ENCODE results near the gene ITIH5. TPM values are rescaled to one million over a fixed set of nuclear protein-coding genes. Genes with fewer than 3 reads are reported as not detected.

The ITIH5 gene
- total RNA-seq, 1 experiment from 2014 or later: not detected

DNA sequence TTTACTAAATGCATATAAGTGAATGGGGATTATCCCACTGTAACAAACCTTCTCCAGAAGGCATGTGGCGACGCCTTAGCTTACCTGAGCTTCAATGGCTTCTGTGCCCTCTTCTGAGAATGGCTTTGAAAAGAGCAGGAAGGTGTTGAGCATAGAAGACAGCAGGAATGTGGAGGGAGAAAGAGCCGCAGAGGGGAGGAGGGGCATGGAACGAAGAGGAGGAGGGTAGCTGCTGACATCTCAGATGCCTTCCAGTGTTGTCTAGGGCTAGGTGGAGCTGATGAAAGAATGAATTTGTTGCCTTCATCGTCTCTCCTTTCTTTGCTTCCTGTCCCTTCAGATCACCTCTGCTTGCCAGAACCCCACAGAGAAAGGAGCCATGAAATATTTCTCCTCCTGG, 86.2 kb downstream of the ITIH5 start:
- Histone ChIP-seq H3K79me2 (ENCODE audit: low read length) (no peaks in the 10 kb centered on the region), H3K27ac (ENCODE audit: low read length) (no peak overlapping the region), H3K36me3 (ENCODE audit: insufficient read depth, low read length) (no peaks in the 10 kb centered on the region), H3K4me1 (ENCODE audit: low read length) (no peaks in the 10 kb centered on the region), H3K9me2 (replicated peaks; ENCODE audit: insufficient read depth, low read length) (no peaks in the 10 kb centered on the region), H3K9me3 (ENCODE audit: low read length) (no peaks in the 10 kb centered on the region), H2AFZ (ENCODE audit: low read length) (no peak overlapping the region), H3K4me2 (ENCODE audit: low read depth, low read length, poor library complexity, severe bottlenecking) (no peak overlapping the region), H4K20me1 (ENCODE audit: insufficient read depth, low read depth, low read length) (no peaks in the 10 kb centered on the region), H3K4me3 (ENCODE audit: low read length) (no peak overlapping the region), H3K9ac (ENCODE audit: low read length) (no peak overlapping the region), H3K27me3 (ENCODE audit: low read length) (no peaks in the 10 kb centered on the region)
- no peak for DNase-seq

DNA sequence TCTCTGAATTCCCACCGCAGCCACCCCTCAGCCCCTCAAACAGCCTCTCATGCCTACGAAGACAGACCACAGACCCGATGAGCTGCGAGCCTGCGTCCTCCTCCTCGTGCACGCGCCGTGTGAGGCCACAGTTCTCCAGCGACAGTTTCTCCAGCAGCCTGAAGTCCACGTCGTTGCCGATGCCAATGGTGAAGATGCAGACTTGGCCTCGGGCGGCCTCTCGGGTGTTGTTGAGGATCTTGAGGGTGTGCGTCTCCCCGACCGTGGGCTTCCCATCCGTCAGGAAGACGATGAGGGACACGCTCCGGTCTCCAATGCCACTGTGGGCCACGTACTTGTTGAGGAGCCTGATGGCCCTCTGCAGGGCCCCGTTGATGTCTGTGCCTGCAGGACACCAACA, 87.1 kb downstream of the ITIH5 start:
- Histone ChIP-seq H3K4me3 (ENCODE audit: low read length) (no peak overlapping the region), H2AFZ (ENCODE audit: low read length) (no peak overlapping the region), H3K36me3 (ENCODE audit: insufficient read depth, low read length) (no peaks in the 10 kb centered on the region), H3K27ac (ENCODE audit: low read length) (no peak overlapping the region), H3K9ac (ENCODE audit: low read length) (no peak overlapping the region), H3K9me3 (ENCODE audit: low read length) (no peaks in the 10 kb centered on the region), H3K27me3 (ENCODE audit: low read length) (no peaks in the 10 kb centered on the region), H3K9me2 (replicated peaks; ENCODE audit: insufficient read depth, low read length) (no peaks in the 10 kb centered on the region), H3K4me2 (ENCODE audit: low read depth, low read length, poor library complexity, severe bottlenecking) (no peak overlapping the region), H3K79me2 (ENCODE audit: low read length) (no peaks in the 10 kb centered on the region), H3K4me1 (ENCODE audit: low read length) (no peaks in the 10 kb centered on the region), H4K20me1 (ENCODE audit: insufficient read depth, low read depth, low read length) (no peaks in the 10 kb centered on the region)
- DNase-seq: no peak

DNA sequence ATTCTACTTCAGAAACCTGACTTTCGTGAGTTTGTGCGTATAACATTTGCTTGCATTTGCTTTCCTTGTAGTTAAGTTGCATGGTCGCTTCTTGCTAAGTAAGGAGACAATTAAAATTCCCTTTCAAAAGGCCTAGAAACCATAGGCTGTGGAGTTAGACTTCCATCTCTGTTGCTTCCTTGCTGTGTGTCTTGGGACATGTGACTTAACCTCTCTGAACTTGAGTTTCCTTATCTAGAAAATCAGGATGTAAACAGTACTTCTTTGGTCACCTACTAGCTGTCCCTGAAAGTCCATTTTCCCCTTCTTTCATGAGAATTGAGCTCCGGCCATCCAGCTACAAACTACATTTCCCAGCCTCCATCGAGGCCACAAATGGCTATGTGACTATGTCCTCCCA, 89.2 kb downstream of the ITIH5 start:
- no peak overlapping the region for H3K4me2 ChIP-seq (ENCODE audit: low read depth, low read length, poor library complexity, severe bottlenecking)
- H3K27me3 ChIP-seq (ENCODE audit: low read length): no peaks in the 10 kb centered on the region
- no peaks in the 10 kb centered on the region for H3K4me1 ChIP-seq (ENCODE audit: low read length)
- H3K4me3 ChIP-seq (ENCODE audit: low read length): no peak overlapping the region
- no peak for DNase-seq
- no peak overlapping the region for H3K9ac ChIP-seq (ENCODE audit: low read length)
- no peak overlapping the region for H3K27ac ChIP-seq (ENCODE audit: low read length)
- no peak overlapping the region for H2AFZ ChIP-seq (ENCODE audit: low read length)
- no peaks in the 10 kb centered on the region for H3K79me2 ChIP-seq (ENCODE audit: low read length)
- no peaks in the 10 kb centered on the region for H3K36me3 ChIP-seq (ENCODE audit: insufficient read depth, low read length)
- H4K20me1 ChIP-seq (ENCODE audit: insufficient read depth, low read depth, low read length): no peaks in the 10 kb centered on the region
- H3K9me2 ChIP-seq (replicated peaks; ENCODE audit: insufficient read depth, low read length): no peaks in the 10 kb centered on the region
- H3K9me3 ChIP-seq (ENCODE audit: low read length): no peaks in the 10 kb centered on the region

DNA sequence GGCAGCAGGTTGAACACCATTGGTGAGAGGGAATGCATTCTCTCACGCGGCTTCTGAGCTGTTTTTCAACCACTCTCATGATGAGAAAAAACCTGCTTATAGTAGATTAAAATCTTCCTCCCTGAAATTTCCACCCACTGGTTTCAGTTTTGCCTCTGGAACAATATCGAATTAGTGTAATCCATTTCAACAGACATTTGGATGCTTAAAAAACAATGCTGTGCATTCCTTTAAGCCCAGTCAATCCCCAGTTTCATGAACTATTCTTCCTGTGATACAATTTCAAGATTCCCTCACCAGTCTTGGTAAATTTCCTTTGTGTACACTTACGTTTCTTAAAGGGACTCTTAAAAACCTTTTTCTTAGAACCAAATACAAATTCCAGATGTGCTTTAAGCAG, 89.6 kb downstream of the ITIH5 start:
- no peaks in the 10 kb centered on the region for H3K27me3 ChIP-seq (ENCODE audit: low read length)
- H3K79me2 ChIP-seq (ENCODE audit: low read length): no peaks in the 10 kb centered on the region
- no peak overlapping the region for H3K4me2 ChIP-seq (ENCODE audit: low read depth, low read length, poor library complexity, severe bottlenecking)
- H4K20me1 ChIP-seq (ENCODE audit: insufficient read depth, low read depth, low read length): no peaks in the 10 kb centered on the region
- no peaks in the 10 kb centered on the region for H3K9me3 ChIP-seq (ENCODE audit: low read length)
- H2AFZ ChIP-seq (ENCODE audit: low read length): no peak overlapping the region
- no peak for DNase-seq
- no peak overlapping the region for H3K27ac ChIP-seq (ENCODE audit: low read length)
- no peaks in the 10 kb centered on the region for H3K36me3 ChIP-seq (ENCODE audit: insufficient read depth, low read length)
- no peak overlapping the region for H3K4me3 ChIP-seq (ENCODE audit: low read length)
- H3K4me1 ChIP-seq (ENCODE audit: low read length): no peaks in the 10 kb centered on the region
- H3K9ac ChIP-seq (ENCODE audit: low read length): no peak overlapping the region
- no peaks in the 10 kb centered on the region for H3K9me2 ChIP-seq (replicated peaks; ENCODE audit: insufficient read depth, low read length)

DNA sequence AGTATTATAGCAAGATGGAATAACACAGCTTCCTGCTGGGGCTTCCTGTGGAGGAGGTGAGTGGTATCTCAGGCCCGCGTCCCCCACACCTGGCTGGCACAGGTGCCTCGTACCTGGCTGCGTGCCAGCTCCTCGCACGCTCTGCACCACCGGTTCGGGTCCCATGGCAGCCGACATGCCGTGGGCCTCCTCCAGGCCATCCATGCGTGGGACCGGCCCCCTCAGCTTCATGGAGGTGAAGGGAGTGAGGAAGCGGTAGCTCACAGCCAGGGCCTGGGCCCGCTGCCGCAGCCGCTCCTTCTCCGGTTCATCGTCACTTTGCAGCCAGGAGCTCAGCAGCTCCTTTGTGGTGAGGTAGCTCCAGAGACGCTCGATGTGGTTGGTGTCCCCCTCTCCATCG, 90.4 kb downstream of the ITIH5 start:
- no peak overlapping the region for H3K9ac ChIP-seq (ENCODE audit: low read length)
- no peak overlapping the region for H2AFZ ChIP-seq (ENCODE audit: low read length)
- no peak overlapping the region for H3K4me3 ChIP-seq (ENCODE audit: low read length)
- no peak overlapping the region for H3K27ac ChIP-seq (ENCODE audit: low read length)
- no peaks in the 10 kb centered on the region for H3K9me3 ChIP-seq (ENCODE audit: low read length)
- no peaks in the 10 kb centered on the region for H4K20me1 ChIP-seq (ENCODE audit: insufficient read depth, low read depth, low read length)
- DNase-seq: no peak
- no peaks in the 10 kb centered on the region for H3K4me1 ChIP-seq (ENCODE audit: low read length)
- no peaks in the 10 kb centered on the region for H3K79me2 ChIP-seq (ENCODE audit: low read length)
- H3K4me2 ChIP-seq (ENCODE audit: low read depth, low read length, poor library complexity, severe bottlenecking): no peak overlapping the region
- H3K9me2 ChIP-seq (replicated peaks; ENCODE audit: insufficient read depth, low read length): no peaks in the 10 kb centered on the region
- H3K27me3 ChIP-seq (ENCODE audit: low read length): no peaks in the 10 kb centered on the region
- no peaks in the 10 kb centered on the region for H3K36me3 ChIP-seq (ENCODE audit: insufficient read depth, low read length)

DNA sequence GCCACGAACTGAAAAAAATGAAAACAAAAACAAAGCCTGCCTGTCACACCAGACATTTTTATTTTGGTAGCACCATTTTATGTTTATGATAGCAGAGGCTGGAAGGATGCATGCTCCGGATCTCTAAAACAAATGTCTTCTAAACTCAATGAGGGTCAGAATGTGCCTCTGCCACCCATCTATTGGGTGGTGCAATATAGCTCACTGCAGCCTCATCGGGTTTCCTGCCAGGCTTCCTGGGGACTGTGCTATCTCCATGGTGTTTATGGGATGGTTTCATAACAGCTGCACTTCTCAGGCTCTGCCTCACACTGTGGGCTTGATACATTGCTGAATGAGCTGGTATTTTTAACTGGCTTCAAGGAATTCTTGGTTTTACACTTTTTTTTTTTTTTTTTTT, 94.4 kb downstream of the ITIH5 start:
- H3K27ac ChIP-seq (ENCODE audit: low read length): no peak overlapping the region
- no peak overlapping the region for H2AFZ ChIP-seq (ENCODE audit: low read length)
- no peaks in the 10 kb centered on the region for H3K9me3 ChIP-seq (ENCODE audit: low read length)
- no peak overlapping the region for H3K4me2 ChIP-seq (ENCODE audit: low read depth, low read length, poor library complexity, severe bottlenecking)
- H3K9me2 ChIP-seq (replicated peaks; ENCODE audit: insufficient read depth, low read length): no peaks in the 10 kb centered on the region
- H3K4me1 ChIP-seq (ENCODE audit: low read length): no peaks in the 10 kb centered on the region
- DNase-seq: no peak
- no peak overlapping the region for H3K4me3 ChIP-seq (ENCODE audit: low read length)
- H3K27me3 ChIP-seq (ENCODE audit: low read length): no peaks in the 10 kb centered on the region
- H3K79me2 ChIP-seq (ENCODE audit: low read length): no peaks in the 10 kb centered on the region
- H3K36me3 ChIP-seq (ENCODE audit: insufficient read depth, low read length): no peaks in the 10 kb centered on the region
- no peaks in the 10 kb centered on the region for H4K20me1 ChIP-seq (ENCODE audit: insufficient read depth, low read depth, low read length)
- H3K9ac ChIP-seq (ENCODE audit: low read length): no peak overlapping the region

DNA sequence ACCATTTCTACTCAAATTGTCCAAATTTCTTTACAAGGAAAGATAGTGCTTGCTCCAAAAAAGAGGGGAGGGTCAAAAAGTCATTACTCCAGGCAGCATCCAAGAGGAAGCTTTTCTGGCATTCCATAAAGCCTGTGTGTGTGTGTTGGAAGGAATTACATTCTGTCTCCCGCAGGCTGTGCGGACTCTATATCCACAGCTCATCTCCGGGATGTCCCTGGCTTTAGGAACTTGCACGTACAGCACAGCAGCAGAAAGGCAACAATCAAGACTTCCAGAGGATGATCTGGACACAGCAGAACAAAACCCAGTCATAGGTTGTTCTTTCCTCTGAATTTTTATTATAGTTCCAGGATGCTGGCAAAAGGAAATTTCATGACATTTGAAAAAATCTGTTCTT, 94.8 kb downstream of the ITIH5 start:
- Histone ChIP-seq H3K4me1 (ENCODE audit: low read length) (no peaks in the 10 kb centered on the region), H3K9ac (ENCODE audit: low read length) (no peak overlapping the region), H3K36me3 (ENCODE audit: insufficient read depth, low read length) (no peaks in the 10 kb centered on the region), H3K79me2 (ENCODE audit: low read length) (no peaks in the 10 kb centered on the region), H3K4me2 (ENCODE audit: low read depth, low read length, poor library complexity, severe bottlenecking) (no peak overlapping the region), H4K20me1 (ENCODE audit: insufficient read depth, low read depth, low read length) (no peaks in the 10 kb centered on the region), H3K27ac (ENCODE audit: low read length) (no peak overlapping the region), H3K27me3 (ENCODE audit: low read length) (no peaks in the 10 kb centered on the region), H3K9me2 (replicated peaks; ENCODE audit: insufficient read depth, low read length) (no peaks in the 10 kb centered on the region), H3K9me3 (ENCODE audit: low read length) (no peaks in the 10 kb centered on the region), H2AFZ (ENCODE audit: low read length) (no peak overlapping the region), H3K4me3 (ENCODE audit: low read length) (no peak overlapping the region)
- no peak for DNase-seq

DNA sequence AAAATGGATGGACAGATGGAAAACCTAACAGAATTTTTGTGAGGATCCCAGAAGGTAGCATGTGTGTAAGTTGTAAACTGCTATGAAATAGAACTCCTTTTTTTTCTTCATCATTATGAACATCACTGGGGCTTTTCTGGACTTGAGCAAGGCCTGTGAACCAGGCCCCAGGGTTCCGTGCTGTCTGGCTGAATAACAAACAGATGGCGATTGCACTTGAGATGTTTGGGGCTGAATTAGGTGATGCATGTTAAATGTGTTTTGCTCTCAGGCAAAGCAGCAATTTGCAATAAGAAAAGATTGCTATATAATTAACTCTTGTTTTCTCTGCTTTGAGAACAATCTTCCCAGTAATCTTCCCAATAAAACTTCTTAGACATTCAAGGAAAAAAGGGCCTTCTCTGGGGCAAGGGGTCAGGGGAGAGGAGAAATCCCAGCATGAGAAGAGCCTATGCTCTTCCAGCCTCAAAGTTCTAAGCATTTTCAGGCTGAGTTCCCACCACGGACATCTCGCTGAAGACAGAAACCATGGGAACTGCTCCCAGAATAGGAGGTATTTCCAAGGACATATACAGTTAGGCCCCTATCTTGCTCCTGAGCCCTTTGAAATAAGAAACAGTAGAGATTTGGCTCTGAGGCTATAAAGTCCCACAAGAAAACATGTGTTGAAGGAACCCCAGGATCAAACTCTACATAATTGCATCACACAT, 98.7 kb downstream of the ITIH5 start:
- H4K20me1 ChIP-seq (ENCODE audit: insufficient read depth, low read depth, low read length): no peaks in the 10 kb centered on the region
- no peaks in the 10 kb centered on the region for H3K4me1 ChIP-seq (ENCODE audit: low read length)
- no peak overlapping the region for H3K4me2 ChIP-seq (ENCODE audit: low read depth, low read length, poor library complexity, severe bottlenecking)
- no peaks in the 10 kb centered on the region for H3K36me3 ChIP-seq (ENCODE audit: insufficient read depth, low read length)
- H3K27ac ChIP-seq (ENCODE audit: low read length): no peak overlapping the region
- no peaks in the 10 kb centered on the region for H3K27me3 ChIP-seq (ENCODE audit: low read length)
- no peaks in the 10 kb centered on the region for H3K79me2 ChIP-seq (ENCODE audit: low read length)
- no peak overlapping the region for H3K9ac ChIP-seq (ENCODE audit: low read length)
- no peaks in the 10 kb centered on the region for H3K9me2 ChIP-seq (replicated peaks; ENCODE audit: insufficient read depth, low read length)
- H2AFZ ChIP-seq (ENCODE audit: low read length): no peak overlapping the region
- no peak for DNase-seq
- no peaks in the 10 kb centered on the region for H3K9me3 ChIP-seq (ENCODE audit: low read length)
- H3K4me3 ChIP-seq (ENCODE audit: low read length): no peak overlapping the region

DNA sequence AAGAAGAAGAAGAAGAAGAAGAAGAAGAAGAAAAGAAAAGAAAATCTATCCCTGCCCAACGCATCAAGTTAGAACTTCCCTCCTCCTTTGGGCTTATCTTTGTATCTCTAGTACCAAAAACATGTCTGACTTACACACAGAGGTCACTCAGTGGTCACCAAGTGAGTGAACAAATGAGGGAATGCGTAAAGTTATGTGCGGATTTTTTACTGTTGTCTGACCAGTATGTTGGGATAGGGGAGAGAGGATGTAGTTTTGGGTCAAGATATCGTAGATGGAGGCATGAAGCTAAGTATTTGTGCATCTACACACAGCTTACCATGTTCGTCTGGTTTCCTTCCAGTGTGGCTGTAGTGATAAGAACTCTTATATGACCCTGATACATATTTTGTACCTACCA, 99.9 kb downstream of the ITIH5 start:
- H3K36me3 ChIP-seq (ENCODE audit: insufficient read depth, low read length): no peaks in the 10 kb centered on the region
- no peak overlapping the region for H2AFZ ChIP-seq (ENCODE audit: low read length)
- no peak overlapping the region for H3K27ac ChIP-seq (ENCODE audit: low read length)
- H4K20me1 ChIP-seq (ENCODE audit: insufficient read depth, low read depth, low read length): no peaks in the 10 kb centered on the region
- no peak for DNase-seq
- no peak overlapping the region for H3K9ac ChIP-seq (ENCODE audit: low read length)
- no peaks in the 10 kb centered on the region for H3K4me1 ChIP-seq (ENCODE audit: low read length)
- H3K4me2 ChIP-seq (ENCODE audit: low read depth, low read length, poor library complexity, severe bottlenecking): no peak overlapping the region
- H3K9me2 ChIP-seq (replicated peaks; ENCODE audit: insufficient read depth, low read length): no peaks in the 10 kb centered on the region
- H3K4me3 ChIP-seq (ENCODE audit: low read length): no peak overlapping the region
- no peaks in the 10 kb centered on the region for H3K79me2 ChIP-seq (ENCODE audit: low read length)
- no peaks in the 10 kb centered on the region for H3K9me3 ChIP-seq (ENCODE audit: low read length)
- H3K27me3 ChIP-seq (ENCODE audit: low read length): no peaks in the 10 kb centered on the region

All from Karpas-422 (cell line).